HepG2 (cell line): ENCODE measurements around the gene TACC2. TPM values are rescaled to one million over a fixed set of nuclear protein-coding genes. Genes with fewer than 3 reads are reported as not detected.

Source experiments
- ARID5B ChIP-seq: IDR thresholded peaks from 2 replicates; pipeline ENCODE4 v1.4.0; 2020; ENCODE audit warnings: mild to moderate bottlenecking, missing genetic modification reagents
- BCL6 ChIP-seq: IDR thresholded peaks from 2 replicates; pipeline ENCODE4 v1.6.1; 2016; ENCODE audit warnings: missing genetic modification reagents, missing compliant biosample characterization
- CREM ChIP-seq, 2 experiments: sonication (generic) in 1 of 2; formaldehyde crosslinking in 1 of 2; IDR thresholded peaks; 2 replicates each; pipeline versions ENCODE4 v1.4.0 to v1.6.1; 2016 to 2020; ENCODE audit warnings: antibody characterized with exemption in 1 of 2, mild to moderate bottlenecking in 1 of 2, missing genetic modification reagents in 1 of 2
- ELF4 ChIP-seq: sonication (generic); formaldehyde crosslinking; IDR thresholded peaks from 2 replicates; pipeline ENCODE4 v1.5.0; 2020; ENCODE audit warnings: missing genetic modification reagents, mild to moderate bottlenecking, moderate library complexity, borderline replicate concordance
- ETV5 ChIP-seq: IDR thresholded peaks from 2 replicates; pipeline ENCODE4 v1.6.1; 2018; ENCODE audit warnings: missing biosample characterization, missing genetic modification reagents, inconsistent platforms, borderline replicate concordance
- HOXA3 ChIP-seq: sonication (generic); formaldehyde crosslinking; IDR thresholded peaks from 2 replicates; pipeline ENCODE4 v1.5.0; 2020; ENCODE audit warnings: missing genetic modification reagents
- PRMT3 ChIP-seq: sonication (generic); formaldehyde crosslinking; IDR thresholded peaks from 2 replicates; pipeline ENCODE4 v1.8.1; 2022; ENCODE audit warnings: low read depth, mild to moderate bottlenecking, moderate library complexity, missing genetic modification reagents, borderline replicate concordance
- SNAPC4 ChIP-seq: sonication (generic); formaldehyde crosslinking; IDR thresholded peaks from 2 replicates; pipeline ENCODE4 v1.4.0; 2020; ENCODE audit warnings: mild to moderate bottlenecking, missing genetic modification reagents
- THRA ChIP-seq: sonication (generic); formaldehyde crosslinking; IDR thresholded peaks from 2 replicates; pipeline ENCODE4 v1.4.0; 2020; ENCODE audit warnings: missing genetic modification reagents, borderline replicate concordance
- USF2 ChIP-seq, 2 experiments: sonication (generic) in 1 of 2; formaldehyde crosslinking in 1 of 2; IDR thresholded peaks; 2 replicates each; pipeline versions ENCODE4 v1.5.1 to v1.6.1; 2011 to 2020; ENCODE audit warnings: borderline replicate concordance in 1 of 2, low read depth in 1 of 2, low read length in 1 of 2, mild to moderate bottlenecking in 1 of 2, missing genetic modification reagents in 1 of 2, moderate library complexity in 1 of 2
- ZNF17 ChIP-seq: sonication (generic); formaldehyde crosslinking; IDR thresholded peaks from 2 replicates; pipeline ENCODE4 v1.5.0; 2020; ENCODE audit warnings: mild to moderate bottlenecking, missing genetic modification reagents
- ZNF225 ChIP-seq: sonication (generic); formaldehyde crosslinking; IDR thresholded peaks from 2 replicates; pipeline ENCODE4 v1.4.0; 2020; ENCODE audit warnings: mild to moderate bottlenecking, missing genetic modification reagents
- ZNF30 ChIP-seq: sonication (generic); formaldehyde crosslinking; IDR thresholded peaks from 2 replicates; pipeline ENCODE4 v1.5.0; 2020; ENCODE audit warnings: mild to moderate bottlenecking, missing genetic modification reagents
- ZNF343 ChIP-seq: sonication (generic); formaldehyde crosslinking; IDR thresholded peaks from 2 replicates; pipeline ENCODE4 v1.4.0; 2020; ENCODE audit warnings: mild to moderate bottlenecking, missing genetic modification reagents
- ZNF430 ChIP-seq: sonication (generic); formaldehyde crosslinking; IDR thresholded peaks from 2 replicates; pipeline ENCODE4 v1.9.0; 2021; ENCODE audit warnings: mild to moderate bottlenecking, missing genetic modification reagents
- ZNF576 ChIP-seq: sonication (generic); formaldehyde crosslinking; IDR thresholded peaks from 2 replicates; pipeline ENCODE4 v1.4.0; 2020; ENCODE audit warnings: mild to moderate bottlenecking, missing genetic modification reagents
- ZNF616 ChIP-seq: sonication (generic); formaldehyde crosslinking; IDR thresholded peaks from 2 replicates; pipeline ENCODE4 v1.5.0; 2020; ENCODE audit warnings: low read depth, mild to moderate bottlenecking, missing genetic modification reagents
- polyA plus RNA-seq, 8 experiments: library from polyadenylated mRNA; depleted of rRNA in 3 of 8; stranded (reverse) in 7 of 8; unstranded in 1 of 8; fragments of >200 nt; fragmentation: Illumina TruSeq in 4 of 8; extraction: Trizol in 4 of 8; gene quantifications; 2 replicates each; pipeline versions ENCODE4 v1.2.1 to v1.2.3, GENCODE V29; 2011 to 2016; ENCODE audit warnings: low read depth in 4 of 8, missing spikeins in 1 of 8, mixed read lengths in 1 of 8; ENCODE audit not compliant: insufficient read depth in 1 of 8
- total RNA-seq, 5 experiments: library from RNA; depleted of rRNA; stranded (reverse); fragments of >200 nt; fragmentation: Illumina TruSeq; extraction: Trizol; gene quantifications; 2 replicates each; pipeline ENCODE4 v1.2.3, GENCODE V29; 2016; ENCODE audit warnings: low read depth in 1 of 5

Gene TACC2
- total and polyA plus RNA-seq, 2 of the 13 experiments (the other 11 are each of a cell fraction or from before 2014, with no cell fraction given) = 11.8 to 16.0 TPM

- peak; percentile 24; the same call in 1 of the 2 replicates for TF ChIP-seq ETV5 (CRISPR knock-in tag)
- no peak for TF ChIP-seq ZNF430 (CRISPR knock-in tag)
- no peak for TF ChIP-seq ZNF616 (CRISPR knock-in tag)
- TF ChIP-seq CREM (IDR thresholded peaks at IDR 0.05) = no peak
- no peak for TF ChIP-seq CREM (CRISPR knock-in tag; IDR thresholded peaks at IDR 0.05)
- TF ChIP-seq ZNF343 (CRISPR knock-in tag) = no peak
- no peak for TF ChIP-seq SNAPC4
- TF ChIP-seq ZNF576 (CRISPR knock-in tag) = no peak
- no peak for TF ChIP-seq ELF4 (CRISPR knock-in tag)
- TF ChIP-seq ZNF17 = no peak
- TF ChIP-seq ZNF225 = no peak
- no peak for TF ChIP-seq THRA (CRISPR knock-in tag)
- no peak for TF ChIP-seq ZNF30 (CRISPR knock-in tag)
- peak; percentile 60 for TF ChIP-seq ARID5B (CRISPR knock-in tag)
- TF ChIP-seq PRMT3 (CRISPR knock-in tag) = no peak
- no peak for TF ChIP-seq USF2 (IDR thresholded peaks at IDR 0.05; ENCODE audit: low read depth, low read length)
- TF ChIP-seq USF2 (CRISPR knock-in tag; IDR thresholded peaks at IDR 0.05; ENCODE audit: borderline replicate concordance) = no peak
- peak; percentile 59 for TF ChIP-seq HOXA3 (CRISPR knock-in tag)
- TF ChIP-seq BCL6 (CRISPR knock-in tag) = peak; percentile 79
These were observed 12.4 kb upstream of the TACC2 start (continued) for GRCh38 chr10:121976607-121977006.
